GM12892 (cell line): ENCODE results near the gene HEXB.

Experiments
- DNase-seq: peaks from one replicate; pipeline ENCODE4 v3.0.0; 2011; ENCODE audit not compliant: insufficient read length
- FAIRE-seq: peaks from 2 replicates; lab custom pipeline; 2011; peaks lifted over from hg19 to GRCh38; lab: Jason Lieb, UNC
- POLR2A ChIP-seq: IDR thresholded peaks from 2 replicates; pipeline ENCODE4 v1.6.1; 2011; ENCODE audit warnings: low read depth, low read length, control low read depth
- POLR2AphosphoS5 ChIP-seq: IDR thresholded peaks from 2 replicates; pipeline ENCODE4 v1.6.1; 2011; ENCODE audit warnings: low read depth, low read length, control low read depth
- TAF1 ChIP-seq: IDR thresholded peaks from 2 replicates; pipeline ENCODE4 v1.6.1; 2011; ENCODE audit warnings: low read depth, mild to moderate bottlenecking, control low read depth, low read length, borderline replicate concordance

The HEXB gene

DNA sequence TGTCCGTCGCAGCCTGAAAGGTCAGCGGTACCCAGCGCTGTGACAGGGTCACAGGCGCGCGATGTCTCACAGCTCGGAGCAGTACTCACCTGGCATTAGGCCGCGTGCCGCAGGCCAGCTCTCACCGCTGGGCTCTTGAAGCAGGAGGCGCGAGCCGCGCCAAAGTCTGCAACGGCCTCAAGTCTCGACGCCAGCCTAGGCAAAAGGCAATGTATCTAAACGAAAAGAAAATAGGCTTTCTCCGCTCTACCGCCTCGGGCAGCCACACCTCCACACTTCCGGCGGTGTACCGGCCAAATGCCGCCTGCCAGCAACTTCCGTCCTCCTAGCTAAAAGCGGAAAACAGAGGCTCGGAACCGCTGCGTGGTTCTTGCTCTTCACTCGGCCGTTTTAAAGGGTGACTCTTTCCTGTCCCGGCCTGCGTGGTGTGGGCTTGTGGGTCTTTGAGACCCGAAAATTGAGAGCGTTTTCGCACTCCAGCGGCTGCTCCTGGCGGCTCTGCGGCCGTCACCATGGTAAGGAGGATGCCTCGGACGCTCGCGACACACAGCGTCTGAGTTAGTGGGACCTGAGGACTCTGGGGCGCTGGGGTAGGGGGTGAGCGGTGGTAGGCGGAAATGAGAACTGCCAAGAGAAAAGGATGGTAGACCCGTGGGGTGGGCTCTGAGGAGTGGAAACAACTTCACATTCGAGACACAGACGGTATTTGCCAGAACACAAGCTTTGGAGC lies 82.0 kb downstream of the HEXB start, which contains the start of the genes GFM2 and NSA2:
Gene GFM2 (minus strand): TSS at position 269 of the 730 bp plus-strand sequence. CDS start 3,375 bp downstream, outside the sequence.
Gene NSA2 (plus strand): TSS at position 401 of the 730 bp plus-strand sequence. CDS start 112 bp downstream, at position 513.
- FAIRE-seq: peak; percentile 93
- peak; percentile 48 for DNase-seq
- TF ChIP-seq POLR2A: peak; percentile 82
- peak; percentile 77; the same call in 1 of the 2 replicates for TF ChIP-seq TAF1
- peak; percentile 82 for TF ChIP-seq POLR2AphosphoS5

DNA sequence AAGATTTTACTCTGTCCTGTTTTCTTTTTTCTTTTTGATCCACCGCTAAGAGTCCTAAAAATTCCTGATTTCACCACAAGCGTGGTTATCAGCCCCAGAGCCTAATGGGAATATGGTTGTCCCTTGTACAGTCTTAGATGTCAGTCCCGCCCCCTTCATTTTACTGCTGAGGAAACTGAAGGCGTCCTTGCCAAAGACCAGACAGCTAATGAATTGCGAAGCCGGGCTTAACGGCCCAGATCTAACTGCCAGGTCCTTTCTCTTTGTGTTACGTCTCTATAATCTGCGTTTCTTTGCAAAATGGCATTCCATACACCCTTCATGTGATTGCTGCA lies 82.5 kb downstream of the HEXB start:
- FAIRE-seq (no peak), DNase-seq (no peak)
- TF ChIP-seq POLR2A (no peak), POLR2AphosphoS5 (no peak), TAF1 (no peak)
